GM18907 (cell line): ENCODE data around the gene ATP2C2.
"Not testable (repeated sequence)": the region's sequence is repeated elsewhere in the genome, so short reads cannot be mapped to it uniquely, and the experiment has no call there.

Source experiments
- ATAC-seq: cut with Tn5 transposase; IDR thresholded peaks from one replicate; pipeline ENCODE4 v1.9.1; 2021; ENCODE audit warnings: mild to moderate bottlenecking, moderate library complexity; ENCODE audit not compliant: unreplicated experiment

The ATP2C2 gene

GRCh38 chr16:84449156-84450140 lies 81.1 kb downstream of the ATP2C2 start:
- ATAC-seq = no peak

- ATAC-seq = no peak
Observed at GRCh38 chr16:84450176-84450865, 82.0 kb downstream of the ATP2C2 start.

- ATAC-seq = not testable (repeated sequence)
Observed at GRCh38 chr16:84451010-84451676, 82.8 kb downstream of the ATP2C2 start.

GRCh38 chr16:84451781-84452180 lies 83.4 kb downstream of the ATP2C2 start:
- ATAC-seq = no peak

GRCh38 chr16:84453061-84453752 lies 84.9 kb downstream of the ATP2C2 start:
- no peak for ATAC-seq

- ATAC-seq = no peak
Observed at GRCh38 chr16:84454611-84455010, 86.3 kb downstream of the ATP2C2 start.

- no peak for ATAC-seq
Observed at GRCh38 chr16:84455031-84455430, 86.7 kb downstream of the ATP2C2 start.

- ATAC-seq = no peak
Observed at GRCh38 chr16:84458606-84459532, 90.5 kb downstream of the ATP2C2 start.

- ATAC-seq = no peak
Observed at GRCh38 chr16:84459533-84459894, 91.2 kb downstream of the ATP2C2 start.

- no peak for ATAC-seq
Observed at GRCh38 chr16:84459941-84460405, 91.6 kb downstream of the ATP2C2 start.

GRCh38 chr16:84460406-84461028 lies 92.2 kb downstream of the ATP2C2 start:
- no peak for ATAC-seq

- no peak for ATAC-seq
Observed at GRCh38 chr16:84461029-84461412, 92.7 kb downstream of the ATP2C2 start.

GRCh38 chr16:84461413-84462295 lies 93.3 kb downstream of the ATP2C2 start:
- ATAC-seq = no peak

- ATAC-seq = no peak
Observed at GRCh38 chr16:84462296-84463210, 94.2 kb downstream of the ATP2C2 start.

GRCh38 chr16:84463221-84463620 lies 94.9 kb downstream of the ATP2C2 start:
- no peak for ATAC-seq

- ATAC-seq = no peak
Observed at GRCh38 chr16:84464116-84464515, 95.8 kb downstream of the ATP2C2 start.

GRCh38 chr16:84465154-84465553 lies 96.8 kb downstream of the ATP2C2 start:
- no peak for ATAC-seq
